Kidney (tissue), 14 donors: ENCODE data around the gene INAFM2. TPM values are rescaled to one million over a fixed set of nuclear protein-coding genes. Genes with fewer than 3 reads are reported as not detected.

Experiments
- DNase-seq, 5 donors: peaks; one replicate each; pipeline ENCODE4 v3.0.0-alpha.2; 2013 to 2020
- FAIRE-seq: peaks from 2 replicates; lab custom pipeline; 2012; peaks lifted over from hg19 to GRCh38; lab: Jason Lieb, UNC
- H3K27ac ChIP-seq, 2 donors: one replicate each; pipeline ENCODE4 v1.7.0; 2013; ENCODE audit warnings: low read depth in 2 of 2, low read length in 2 of 2, inconsistent platforms in 1 of 2
- H3K27me3 ChIP-seq: one replicate; pipeline ENCODE4 v1.7.1; 2013; ENCODE audit warnings: low read length, inconsistent platforms; ENCODE audit not compliant: control insufficient read depth, insufficient read depth
- H3K36me3 ChIP-seq, 3 donors: one replicate each; pipeline versions ENCODE4 v1.7.0 to v1.7.1; 2013; ENCODE audit warnings: low read length in 3 of 3, control low read depth in 1 of 3, inconsistent platforms in 1 of 3; ENCODE audit not compliant: insufficient read depth in 3 of 3, control insufficient read depth in 2 of 3
- H3K4me1 ChIP-seq, 3 donors: one replicate each; pipeline versions ENCODE4 v1.7.0 to v1.7.1; 2013; ENCODE audit warnings: low read length in 3 of 3, inconsistent platforms in 1 of 3, low read depth in 1 of 3; ENCODE audit not compliant: control insufficient read depth in 2 of 3, insufficient read depth in 2 of 3
- H3K4me3 ChIP-seq, 3 donors: one replicate each; pipeline versions ENCODE4 v1.7.0 to v1.8.1; 2013; ENCODE audit warnings: low read length in 3 of 3, control low read depth in 1 of 3, inconsistent platforms in 1 of 3
- H3K9ac ChIP-seq, 3 donors: one replicate each; pipeline versions ENCODE4 v1.7.0 to v1.7.1; 2013; ENCODE audit warnings: low read length in 3 of 3, control low read depth in 1 of 3, inconsistent platforms in 1 of 3
- H3K9me3 ChIP-seq, 3 donors: one replicate each; pipeline versions ENCODE4 v1.7.0 to v1.7.1; 2013; ENCODE audit warnings: low read length in 3 of 3, control low read depth in 1 of 3, inconsistent platforms in 1 of 3; ENCODE audit not compliant: control insufficient read depth in 2 of 3, insufficient read depth in 1 of 3
- CTCF ChIP-seq: IDR thresholded peaks from 3 replicates; pipeline ENCODE4 v1.5.1; 2012; ENCODE audit warnings: mild to moderate bottlenecking, moderate library complexity, borderline replicate concordance; ENCODE audit not compliant: insufficient read depth; ENCODE audit errors: extremely low read depth
- intact Hi-C: fragments of 100-400 bp; cut with DNase I; formaldehyde crosslinking; loops from one replicate; pipeline ENCODE4 v1.11.1; 2022
- polyA plus RNA-seq: library from polyadenylated mRNA; stranded (reverse); fragments of 350-450 nt; fragmentation: Illumina TruSeq; extraction: RNeasy Lipid Tissue Mini Kit (QIAGEN cat#74804); gene quantifications from one replicate; pipeline ENCODE4 v1.2.3, GENCODE V29; 2014; ENCODE audit warnings: low read depth, low replicate concordance; ENCODE audit not compliant: insufficient read depth
- total RNA-seq: library from RNA; stranded (reverse); fragmentation: NEBNext Ultra II Directional; extraction: Animal tissue kit (Norgen Biotek cat#: 25700); gene quantifications from one replicate; pipeline ENCODE4 v1.2.1, GENCODE V29; 2021
- donor health status: control.
- donor health status: control.
- donor health status: control.
- donor health status: control.
- donor health status: control.
- donor health status: DM: yes; HTN: yes; CAD: no.
- donor health status: Normal renal cell carcinoma (clear cell type).

Gene INAFM2
- total and polyA plus RNA-seq, 2 donors from 2014 or later = 14.7 to 21.6 TPM

DNA sequence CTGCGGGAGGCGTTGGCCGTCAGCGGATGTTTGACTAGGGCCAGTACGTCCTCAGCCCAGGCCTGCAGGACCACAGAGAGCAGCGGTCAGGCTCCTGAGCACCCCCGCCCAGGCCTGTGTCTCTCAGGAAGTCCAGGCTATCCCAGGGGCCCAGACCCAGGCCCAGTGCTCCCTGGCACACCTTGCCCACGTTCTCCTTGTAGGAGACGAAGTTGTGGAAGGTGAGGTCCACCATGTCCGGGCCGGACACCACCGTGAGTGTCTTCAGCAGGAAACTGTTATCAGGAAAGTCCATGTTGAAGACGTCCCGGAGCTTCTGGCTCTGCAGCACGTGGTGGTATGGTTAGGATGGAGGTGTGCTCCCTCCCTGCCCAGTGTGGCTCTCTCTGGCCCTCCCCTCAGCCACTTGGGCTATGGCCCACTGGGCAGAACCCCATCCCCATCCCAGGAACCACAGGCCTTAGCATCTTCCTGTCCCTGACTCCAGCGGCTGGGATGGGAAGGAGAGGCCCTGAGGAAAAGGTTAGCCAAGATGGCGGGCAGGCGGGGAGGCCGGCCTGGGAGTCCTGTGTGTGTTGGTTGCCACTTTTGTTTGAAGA, 21.1 kb upstream of the INAFM2 start:
- Histone ChIP-seq H3K36me3 (no peaks in the 10 kb centered on the region), H3K9me3 (peaks cover 0 to 6% (median 2%) of the 10 kb centered on the region in 3 donors), H3K9ac (no peak overlapping the region), H3K4me3 (no peak overlapping the region), H3K4me1 (no peaks in the 10 kb centered on the region), H3K27me3 (no peaks in the 10 kb centered on the region), H3K27ac (no peak overlapping the region)
- no peak for TF ChIP-seq CTCF
- FAIRE-seq = no peak
- DNase-seq = peak in 1 of 5 donors; percentile 54
- intact Hi-C loops = no loop called here

DNA sequence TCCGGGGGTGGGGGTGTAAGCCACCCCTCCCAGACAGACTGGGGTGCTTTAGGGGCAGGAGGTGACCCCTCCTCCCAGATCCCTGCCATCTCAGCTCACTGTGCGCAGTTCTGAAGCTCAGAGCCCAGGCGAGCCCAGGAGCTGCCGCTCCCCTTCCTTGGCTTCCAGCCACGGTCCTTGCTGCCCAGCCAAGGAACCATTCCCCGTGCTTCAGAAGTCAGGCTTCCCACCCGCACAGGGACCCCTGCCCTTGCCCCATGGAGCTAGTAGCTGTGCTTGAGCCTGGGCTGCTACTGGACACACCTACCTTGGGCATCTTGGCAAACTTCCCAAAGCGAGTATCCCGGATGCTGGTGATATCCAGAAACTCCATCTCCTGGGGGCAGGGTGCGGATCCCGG, 20.5 kb upstream of the INAFM2 start:
- no peak for FAIRE-seq
- Histone ChIP-seq H3K4me1 (no peaks in the 10 kb centered on the region), H3K9ac (no peak overlapping the region), H3K27ac (no peak overlapping the region), H3K4me3 (no peak overlapping the region), H3K36me3 (no peaks in the 10 kb centered on the region), H3K27me3 (no peaks in the 10 kb centered on the region), H3K9me3 (peaks cover 0 to 6% (median 2%) of the 10 kb centered on the region in 3 donors)
- no peak for TF ChIP-seq CTCF
- intact Hi-C loops = no loop called here
- peak in 1 of 5 donors; percentile 64 for DNase-seq

- Histone ChIP-seq H3K9me3 (peaks cover 0 to 6% (median 2%) of the 10 kb centered on the region in 3 donors), H3K4me1 (no peaks in the 10 kb centered on the region), H3K36me3 (no peaks in the 10 kb centered on the region), H3K27ac (no peak overlapping the region), H3K9ac (no peak overlapping the region), H3K27me3 (no peaks in the 10 kb centered on the region), H3K4me3 (no peak overlapping the region)
- TF ChIP-seq CTCF = no peak
- FAIRE-seq = no peak
- DNase-seq = no peak
- intact Hi-C loops = no loop called here
These were observed 19.9 kb upstream of the INAFM2 start for GRCh38 chr15:40303576-40303975.

GRCh38 chr15:40305281-40305680, 18.2 kb upstream of the INAFM2 start:
- no peaks in the 10 kb centered on the region for H3K36me3 ChIP-seq
- peaks cover 0 to 3% (median 2%) of the 10 kb centered on the region in 3 donors for H3K9me3 ChIP-seq
- H3K9ac ChIP-seq = no peak overlapping the region
- H3K27ac ChIP-seq = no peak overlapping the region
- no peak overlapping the region for H3K4me3 ChIP-seq
- intact Hi-C loops = no loop called here
- DNase-seq (no peak), FAIRE-seq (no peak)
- TF ChIP-seq CTCF = no peak
- H3K27me3 ChIP-seq = no peaks in the 10 kb centered on the region
- H3K4me1 ChIP-seq = no peaks in the 10 kb centered on the region
